ENCODE results near the gene KRTAP10-2. TPM values are rescaled to one million over a fixed set of nuclear protein-coding genes. Genes with fewer than 3 reads are reported as not detected.

The KRTAP10-2 gene
- total and polyA plus RNA-seq, 8 donors: 0.24 TPM; not detected in 7

DNA sequence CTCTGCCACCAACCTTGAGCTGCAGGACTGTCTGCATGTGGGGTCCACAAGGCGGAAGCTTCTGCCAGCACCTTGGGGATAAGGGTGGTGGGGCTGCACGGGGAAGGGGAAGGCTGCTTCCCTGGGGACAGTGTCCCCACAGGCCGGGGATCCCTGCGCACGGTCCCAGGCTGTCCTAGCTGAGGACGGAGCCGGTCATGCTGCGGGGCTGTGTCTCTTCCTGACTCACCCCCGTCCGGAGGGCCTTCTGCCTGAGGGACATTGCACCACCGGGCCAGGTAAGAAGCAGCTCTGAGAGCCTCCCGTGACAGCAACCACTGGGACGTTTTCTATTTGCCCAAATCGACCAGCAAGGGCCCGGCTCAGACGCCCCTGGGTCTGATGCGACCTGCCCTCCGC is 41.2 kb downstream of the KRTAP10-2 start:
- ATAC-seq: no peak

DNA sequence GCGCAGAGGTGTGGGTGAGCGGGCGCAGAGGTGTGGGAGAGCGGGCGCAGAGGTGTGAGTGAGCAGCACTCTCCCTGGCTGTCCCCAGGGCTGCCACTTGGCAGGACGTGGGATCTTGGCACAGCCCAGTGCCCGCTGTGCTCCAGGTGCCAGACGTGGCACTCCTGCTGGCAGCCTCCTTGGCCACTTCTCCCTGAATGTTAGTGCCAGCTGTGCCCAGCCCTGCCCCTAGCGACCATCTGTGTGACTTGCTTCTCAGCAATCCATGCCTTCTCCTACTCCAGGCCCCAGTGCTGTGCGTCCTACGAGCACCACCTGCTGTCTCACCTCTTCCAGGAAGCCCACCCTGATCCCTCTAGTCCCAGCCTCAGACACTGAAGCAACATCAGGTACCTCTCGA is 41.8 kb downstream of the KRTAP10-2 start:
- H3K27me3 ChIP-seq: peaks cover 0 to 67% of the 10 kb centered on the region in 2 donors
- H3K4me3 ChIP-seq: no peak overlapping the region
- H3K9me3 ChIP-seq: no peaks in the 10 kb centered on the region
- TF ChIP-seq, protein P1, sequence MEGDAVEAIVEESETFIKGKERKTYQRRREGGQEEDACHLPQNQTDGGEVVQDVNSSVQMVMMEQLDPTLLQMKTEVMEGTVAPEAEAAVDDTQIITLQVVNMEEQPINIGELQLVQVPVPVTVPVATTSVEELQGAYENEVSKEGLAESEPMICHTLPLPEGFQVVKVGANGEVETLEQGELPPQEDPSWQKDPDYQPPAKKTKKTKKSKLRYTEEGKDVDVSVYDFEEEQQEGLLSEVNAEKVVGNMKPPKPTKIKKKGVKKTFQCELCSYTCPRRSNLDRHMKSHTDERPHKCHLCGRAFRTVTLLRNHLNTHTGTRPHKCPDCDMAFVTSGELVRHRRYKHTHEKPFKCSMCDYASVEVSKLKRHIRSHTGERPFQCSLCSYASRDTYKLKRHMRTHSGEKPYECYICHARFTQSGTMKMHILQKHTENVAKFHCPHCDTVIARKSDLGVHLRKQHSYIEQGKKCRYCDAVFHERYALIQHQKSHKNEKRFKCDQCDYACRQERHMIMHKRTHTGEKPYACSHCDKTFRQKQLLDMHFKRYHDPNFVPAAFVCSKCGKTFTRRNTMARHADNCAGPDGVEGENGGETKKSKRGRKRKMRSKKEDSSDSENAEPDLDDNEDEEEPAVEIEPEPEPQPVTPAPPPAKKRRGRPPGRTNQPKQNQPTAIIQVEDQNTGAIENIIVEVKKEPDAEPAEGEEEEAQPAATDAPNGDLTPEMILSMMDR (IDR thresholded peaks at IDR 0.05): peak in 1 of 2 donors; percentile 42
- H3K36me3 ChIP-seq: no peaks in the 10 kb centered on the region
- H3K27ac ChIP-seq: no peak overlapping the region
- peaks cover 0 to 8% of the 10 kb centered on the region in 2 donors for H3K4me1 ChIP-seq
- DNase-seq (peak in 2 of 4 donors; percentile 75 to 82), ATAC-seq (peak; percentile 92)
- intact Hi-C loops (cut with DNase I): no loop called here

More for the DNA sequence above, 41.2 kb downstream of the KRTAP10-2 start:
- Histone ChIP-seq H3K4me1 (peaks cover 0 to 8% of the 10 kb centered on the region in 2 donors), H3K4me3 (no peak overlapping the region), H3K9me3 (no peaks in the 10 kb centered on the region), H3K27me3 (peaks cover 0 to 67% of the 10 kb centered on the region in 2 donors), H3K27ac (no peak overlapping the region), H3K36me3 (no peaks in the 10 kb centered on the region)
- TF ChIP-seq, protein P1 (IDR thresholded peaks at IDR 0.05): no peak
- DNase-seq: peak in 1 of 4 donors; percentile 60
- intact Hi-C loops (cut with DNase I): no loop called here

DNA sequence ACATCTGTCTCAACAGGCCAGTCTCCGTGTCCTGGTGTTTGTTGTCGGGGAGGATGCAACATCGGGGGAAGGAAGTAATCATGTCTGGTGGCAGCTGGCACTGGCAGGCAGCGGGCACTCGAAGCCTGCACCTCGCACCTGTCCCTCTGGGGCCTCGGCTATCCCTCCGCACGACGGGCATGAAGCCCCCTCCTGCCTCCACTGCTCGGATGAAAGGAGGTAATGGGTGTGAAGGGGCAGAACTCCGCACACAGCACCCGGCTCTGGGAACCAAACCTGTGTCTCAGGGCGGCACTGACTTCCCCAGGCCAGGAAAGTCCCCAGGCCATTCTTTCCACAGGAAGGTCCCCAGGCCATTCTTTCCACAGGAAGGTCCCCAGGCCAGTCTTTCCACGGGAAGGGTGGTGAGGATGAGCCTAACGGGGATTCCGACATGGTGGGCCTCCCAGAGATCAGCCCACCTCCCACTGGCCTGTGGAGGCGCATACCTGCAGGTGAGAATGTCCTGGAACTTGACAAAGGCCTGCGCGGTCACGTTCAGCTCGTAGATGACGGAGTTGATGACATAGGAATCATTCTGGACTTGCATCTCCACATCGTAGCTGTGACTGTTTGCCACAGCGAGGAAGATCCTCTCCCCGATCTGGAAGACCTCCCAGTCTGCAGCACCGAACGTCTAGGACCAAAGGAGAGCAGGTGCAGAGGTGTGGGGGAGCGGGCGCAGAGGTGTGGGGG is 42.4 kb downstream of the KRTAP10-2 start:
- Histone ChIP-seq H3K27ac (no peak overlapping the region), H3K27me3 (peaks cover 0 to 67% of the 10 kb centered on the region in 2 donors), H3K4me1 (peaks cover 0 to 8% of the 10 kb centered on the region in 2 donors), H3K9me3 (no peaks in the 10 kb centered on the region), H3K36me3 (no peaks in the 10 kb centered on the region), H3K4me3 (no peak overlapping the region)
- TF ChIP-seq, protein P1 (IDR thresholded peaks at IDR 0.05): no peak
- no peak for ATAC-seq
- DNase-seq: peak in 1 of 4 donors; percentile 50
- intact Hi-C loops (cut with DNase I): no loop called here

DNA sequence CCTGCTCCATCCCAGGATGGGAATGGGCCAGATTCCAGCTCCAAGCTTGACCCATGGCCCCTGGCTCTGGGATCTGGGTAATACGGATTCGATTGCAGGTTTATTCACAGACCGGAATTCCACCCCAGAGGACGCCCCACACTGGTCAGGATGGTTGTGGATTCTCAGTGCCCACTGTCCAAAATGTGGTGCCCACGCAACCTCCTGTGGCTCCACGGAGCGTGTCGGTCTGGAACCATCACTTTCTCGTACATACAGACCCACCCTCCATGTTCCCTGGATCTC is 42.9 kb downstream of the KRTAP10-2 start:
- Histone ChIP-seq H3K27me3 (peaks cover 0 to 64% of the 10 kb centered on the region in 2 donors), H3K4me3 (no peak overlapping the region), H3K4me1 (peaks cover 0 to 8% of the 10 kb centered on the region in 2 donors), H3K9me3 (no peaks in the 10 kb centered on the region), H3K36me3 (no peaks in the 10 kb centered on the region), H3K27ac (no peak overlapping the region)
- intact Hi-C loops (cut with DNase I): no loop called here
- DNase-seq (peak in 1 of 4 donors; percentile 45), ATAC-seq (no peak)
- TF ChIP-seq, protein P1 (IDR thresholded peaks at IDR 0.05): no peak

DNA sequence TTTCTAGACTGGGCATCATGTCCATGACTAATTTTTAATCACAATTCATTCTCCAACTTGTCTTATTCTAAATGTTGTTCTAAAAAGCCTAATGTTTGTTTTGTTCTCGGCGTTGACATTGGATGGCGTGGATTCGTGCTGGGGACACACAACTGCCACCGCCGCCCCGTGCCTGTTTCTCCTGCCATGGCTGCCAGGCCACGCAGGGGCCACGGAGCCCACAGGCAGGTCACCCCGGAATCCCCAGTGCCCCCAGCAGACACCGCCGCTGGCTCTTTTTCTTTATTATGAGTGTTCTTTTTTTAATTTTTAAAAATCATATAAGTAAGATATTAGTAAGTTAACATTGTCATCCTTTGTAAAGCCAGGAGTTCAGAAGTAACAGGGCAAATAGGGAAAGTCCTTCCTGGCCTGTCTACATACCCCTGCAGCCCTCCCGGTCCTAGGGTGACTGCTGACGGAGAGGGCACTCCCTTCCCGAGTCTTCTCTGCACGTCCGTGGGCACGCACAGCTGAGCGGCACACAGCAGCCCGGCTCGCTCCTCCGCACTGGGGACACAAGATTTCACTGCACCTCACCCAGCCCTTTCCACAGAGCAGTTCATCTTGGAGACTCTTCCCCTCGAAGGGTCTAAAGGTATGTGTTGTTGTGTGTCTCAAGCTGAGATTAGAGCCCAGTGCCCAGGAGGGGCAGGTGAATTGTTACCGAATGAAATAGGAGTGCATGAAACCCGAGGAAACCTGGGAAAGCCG is 43.5 kb downstream of the KRTAP10-2 start:
- peaks cover 0 to 8% of the 10 kb centered on the region in 2 donors for H3K4me1 ChIP-seq
- intact Hi-C loops (cut with DNase I): no loop called here
- no peak for ATAC-seq
- H3K36me3 ChIP-seq: no peaks in the 10 kb centered on the region
- peaks cover 0 to 61% of the 10 kb centered on the region in 2 donors for H3K27me3 ChIP-seq
- TF ChIP-seq, protein P1 (IDR thresholded peaks at IDR 0.05): no peak
- H3K9me3 ChIP-seq: no peaks in the 10 kb centered on the region
- no peak overlapping the region for H3K27ac ChIP-seq
- H3K4me3 ChIP-seq: no peak overlapping the region
- DNase-seq: peak in 1 of 4 donors; percentile 65

Measured in left lung (tissue), 10 donors.